Measurements from ENCODE around the gene EPO.
"Not testable (repeated sequence)": the region's sequence is repeated elsewhere in the genome, so short reads cannot be mapped to it uniquely, and the experiment has no call there.

EPO gene

GRCh38 chr7:100683659-100684533, 36.4 kb upstream of the EPO start:
- DNase-seq: no peak

GRCh38 chr7:100684534-100685042, 35.7 kb upstream of the EPO start:
- DNase-seq: no peak

GRCh38 chr7:100685049-100685605, 35.1 kb upstream of the EPO start:
- no peak for DNase-seq

- no peak for DNase-seq
Measured at GRCh38 chr7:100685631-100686145, 34.6 kb upstream of the EPO start.

GRCh38 chr7:100686201-100686821, 34.0 kb upstream of the EPO start:
- no peak for DNase-seq

- no peak for DNase-seq
Measured at GRCh38 chr7:100686822-100687211, 33.5 kb upstream of the EPO start.

- DNase-seq: no peak
Measured at GRCh38 chr7:100687261-100687660, 33.0 kb upstream of the EPO start.

GRCh38 chr7:100687751-100688300, 32.4 kb upstream of the EPO start:
- DNase-seq: no peak

GRCh38 chr7:100688326-100688860, 31.9 kb upstream of the EPO start:
- DNase-seq: no peak

GRCh38 chr7:100689230-100690135, 30.8 kb upstream of the EPO start:
- no peak for DNase-seq

GRCh38 chr7:100691676-100692577, 28.3 kb upstream of the EPO start:
- DNase-seq: no peak

- no peak for DNase-seq
Measured at GRCh38 chr7:100692578-100692961, 27.7 kb upstream of the EPO start.

- no peak for DNase-seq
Measured at GRCh38 chr7:100693312-100694097, 26.8 kb upstream of the EPO start.

GRCh38 chr7:100694098-100694745, 26.0 kb upstream of the EPO start, which contains the start of gene GIGYF1:
Gene GIGYF1, minus strand, starts transcription at chr7:100694250. Its CDS starts 6,012 bp downstream, at chr7:100688238.
- DNase-seq: no peak

GRCh38 chr7:100696123-100696521, 24.1 kb upstream of the EPO start:
- DNase-seq: no peak

GRCh38 chr7:100699018-100699417, 21.2 kb upstream of the EPO start:
- DNase-seq: no peak

- DNase-seq: not testable (repeated sequence)
Measured at GRCh38 chr7:100701089-100701488, 19.2 kb upstream of the EPO start.

GRCh38 chr7:100705320-100705752, 14.9 kb upstream of the EPO start:
- DNase-seq: no peak
